HCT116 (cell line): Measurements from ENCODE around the gene NAB1. TPM values are rescaled to one million over a fixed set of nuclear protein-coding genes. Genes with fewer than 3 reads are reported as not detected.

Experiments used
- ATAC-seq: fragments of 200-7000 bp; cut with Tn5 transposase; 2 replicates; pipeline ENCODE4 v1.9.1; 2020; ENCODE audit warnings: mild to moderate bottlenecking, moderate library complexity
- BruUV-seq: library from RNA; stranded (reverse); fragments of 400-500 nt; replicated peaks from 2 replicates; lab custom pipeline; 2021; lab: Mats Ljungman, UMichigan
- CTCF ChIA-PET: fragments of 300-600 bp; sonication (Branson Sonifier 250); formaldehyde crosslinking; loops from one replicate; lab custom pipeline; 2021; ENCODE audit warnings: antibody characterized with exemption; lab: Charles Lee
- POLR2A ChIA-PET: fragments of 300-600, 350-600 bp; sonication (Branson Sonifier 250); formaldehyde crosslinking; loops from one replicate; lab custom pipeline; 2021; ENCODE audit warnings: antibody characterized with exemption; lab: Charles Lee
- RAD21 ChIA-PET, 2 experiments: fragments of 300-600 bp; sonication (Branson Sonifier 250); formaldehyde crosslinking; loops; one replicate each; lab custom pipeline; 2023; ENCODE audit warnings: low total read pairs in 2 of 2; ENCODE audit not compliant: uncharacterized antibody in 2 of 2, unreplicated experiment in 2 of 2, low non-redundant PET in 1 of 2; lab: Charles Lee
- DNase-seq: peaks from one replicate; pipeline ENCODE4 v3.0.0-alpha.2; 2010; ENCODE audit warnings: low read depth, low spot score
- H2AFZ ChIP-seq: fragments of 200-600 bp; shearing (Covaris generic), sonication (generic); 2 replicates; pipeline ENCODE4 v1.6.1; 2017; ENCODE audit warnings: low read depth, mixed run types, mixed read lengths, antibody characterized with exemption, low read length; ENCODE audit not compliant: poor library complexity, severe bottlenecking
- H3K27ac ChIP-seq: 2 replicates; pipeline ENCODE4 v1.5.1; 2012; ENCODE audit warnings: low read depth, low read length
- H3K27me3 ChIP-seq: fragments of 200-600 bp; sonication (generic); 2 replicates; pipeline ENCODE4 v1.6.1; 2016; ENCODE audit warnings: mixed run types, low read length, mixed read lengths; ENCODE audit not compliant: insufficient read depth
- H3K36me3 ChIP-seq, 2 experiments: fragments of 200-500 bp in 1 of 2; fragments of 200-600 bp in 1 of 2; sonication (Bioruptor generic) in 1 of 2; sonication (generic) in 1 of 2; 2 replicates each; pipeline versions ENCODE4 v1.5.1 to v1.6.1; 2014 to 2016; ENCODE audit warnings: low read length in 2 of 2, inconsistent platforms in 1 of 2, mixed read lengths in 1 of 2, mixed run types in 1 of 2; ENCODE audit not compliant: insufficient read depth in 2 of 2, control insufficient read depth in 1 of 2
- H3K4me1 ChIP-seq, 2 experiments: fragments of 200-600 bp in 1 of 2; sonication (generic) in 1 of 2; 2 replicates each; pipeline versions ENCODE4 v1.5.1 to v1.6.1; 2012 to 2017; ENCODE audit warnings: low read length in 2 of 2, inconsistent platforms in 1 of 2, mild to moderate bottlenecking in 1 of 2, mixed read lengths in 1 of 2, mixed run types in 1 of 2, moderate library complexity in 1 of 2; ENCODE audit not compliant: insufficient read depth in 2 of 2, control insufficient read depth in 1 of 2
- H3K4me2 ChIP-seq: fragments of 200-600 bp; sonication (generic); 2 replicates; pipeline ENCODE4 v1.6.1; 2017; ENCODE audit warnings: mixed run types, low read length, mixed read lengths
- H3K4me3 ChIP-seq, 2 experiments: fragments of 200-600 bp in 1 of 2; sonication (generic) in 1 of 2; replicated peaks in 1 of 2; 2 replicates each; pipeline ENCODE4 v1.5.1; 2011 to 2016; ENCODE audit warnings: low read length in 2 of 2, control low read depth in 1 of 2, low read depth in 1 of 2, mild to moderate bottlenecking in 1 of 2, mixed read lengths in 1 of 2, mixed run types in 1 of 2
- H3K79me2 ChIP-seq: fragments of 200-600 bp; sonication (generic); 2 replicates; pipeline ENCODE4 v1.6.1; 2017; ENCODE audit warnings: mild to moderate bottlenecking, mixed run types, low read length, moderate library complexity, mixed read lengths; ENCODE audit not compliant: insufficient read depth
- H3K9ac ChIP-seq: fragments of 200-600 bp; sonication (generic); 2 replicates; pipeline ENCODE4 v1.6.1; 2016; ENCODE audit warnings: low read length, mixed read lengths
- H3K9me2 ChIP-seq: fragments of 200-600 bp; sonication (generic), shearing (Covaris generic); 2 replicates; pipeline ENCODE4 v1.6.1; 2017; ENCODE audit warnings: mixed run types, mild to moderate bottlenecking, moderate library complexity; ENCODE audit not compliant: insufficient read depth
- H3K9me3 ChIP-seq, 2 experiments: fragments of 200-500 bp in 1 of 2; fragments of 200-600 bp in 1 of 2; sonication (Bioruptor generic) in 1 of 2; sonication (generic) in 1 of 2; 2 replicates each; pipeline ENCODE4 v1.6.1; 2014 to 2017; ENCODE audit warnings: low read length in 2 of 2, mixed read lengths in 2 of 2, inconsistent platforms in 1 of 2, low read depth in 1 of 2, mild to moderate bottlenecking in 1 of 2, mixed run types in 1 of 2, moderate library complexity in 1 of 2; ENCODE audit not compliant: control insufficient read depth in 1 of 2, insufficient read depth in 1 of 2
- H4K20me1 ChIP-seq: fragments of 200-600 bp; sonication (generic), shearing (Covaris generic); 2 replicates; pipeline ENCODE4 v1.6.1; 2017; ENCODE audit warnings: mixed run types, mild to moderate bottlenecking, moderate library complexity; ENCODE audit not compliant: insufficient read depth
- CBX3 ChIP-seq: IDR thresholded peaks from 2 replicates; pipeline ENCODE4 v1.6.1; 2012; ENCODE audit warnings: low read depth
- CEBPB ChIP-seq: IDR thresholded peaks from 2 replicates; pipeline ENCODE4 v1.6.1; 2012; ENCODE audit warnings: low read depth
- EGR1 ChIP-seq: IDR thresholded peaks from 2 replicates; pipeline ENCODE4 v1.6.1; 2012; ENCODE audit warnings: low read depth
- ELF1 ChIP-seq: IDR thresholded peaks from 2 replicates; pipeline ENCODE4 v1.6.1; 2012; ENCODE audit warnings: low read depth, borderline replicate concordance
- FOSL1 ChIP-seq: IDR thresholded peaks from 2 replicates; pipeline ENCODE4 v1.6.1; 2012; ENCODE audit warnings: low read depth
- POLR2A ChIP-seq: IDR thresholded peaks from 2 replicates; pipeline ENCODE4 v1.7.0; 2011; ENCODE audit warnings: borderline replicate concordance; ENCODE audit not compliant: insufficient read depth, insufficient read length; ENCODE audit errors: extremely low read depth
- POLR2AphosphoS5 ChIP-seq: IDR thresholded peaks from 2 replicates; pipeline ENCODE4 v1.6.1; 2011; ENCODE audit warnings: mild to moderate bottlenecking, low read depth, low read length, moderate library complexity
- RAD21 ChIP-seq: IDR thresholded peaks from 2 replicates; pipeline ENCODE4 v1.6.1; 2012; ENCODE audit warnings: low read depth, mild to moderate bottlenecking
- SIN3A ChIP-seq: IDR thresholded peaks from 2 replicates; pipeline ENCODE4 v1.6.1; 2012; ENCODE audit warnings: low read depth
- SP1 ChIP-seq: IDR thresholded peaks from 2 replicates; pipeline ENCODE4 v1.6.1; 2012; ENCODE audit warnings: low read depth
- SRF ChIP-seq: IDR thresholded peaks from 2 replicates; pipeline ENCODE4 v1.6.1; 2012; ENCODE audit warnings: low read depth
- TCF7L2 ChIP-seq: IDR thresholded peaks from 2 replicates; pipeline ENCODE4 v1.7.0; 2011; ENCODE audit warnings: borderline replicate concordance, inconsistent platforms; ENCODE audit not compliant: insufficient read depth, insufficient read length; ENCODE audit errors: extremely low read depth
- YY1 ChIP-seq: IDR thresholded peaks from 2 replicates; pipeline ENCODE4 v1.6.1; 2011; ENCODE audit warnings: low read length, low read depth, moderate library complexity, mild to moderate bottlenecking; ENCODE audit not compliant: insufficient replicate concordance; ENCODE audit errors: extremely low read depth
- ZFX ChIP-seq: fragments of 450-650 bp; IDR thresholded peaks from 2 replicates; pipeline ENCODE4 v1.6.1; 2017
- ZNF274 ChIP-seq: fragments of 200-500 bp; sonication (Bioruptor generic); IDR thresholded peaks from 2 replicates; pipeline ENCODE4 v1.6.1; 2014; ENCODE audit warnings: mild to moderate bottlenecking, low read depth, low read length, inconsistent platforms
- intact Hi-C: fragments of 100-400 bp; cut with micrococcal nuclease; formaldehyde crosslinking; loops from 2 replicates; pipeline ENCODE4 v1.10.0; 2022
- total RNA-seq: library from RNA; stranded (reverse); gene quantifications from one replicate; pipeline ENCODE4 v1.2.1, GENCODE V29; 2021; ENCODE audit not compliant: unreplicated experiment
- TF ChIP-seq, protein P1 (sequence below): IDR thresholded peaks from 2 replicates; pipeline ENCODE4 v1.6.1; 2012
- TF ChIP-seq, protein P2 (sequence below): IDR thresholded peaks from 2 replicates; pipeline ENCODE4 v1.6.1; 2012
- TF ChIP-seq, protein P3 (sequence below): IDR thresholded peaks from 2 replicates; pipeline ENCODE4 v1.6.1; 2012; ENCODE audit warnings: low read depth
- TF ChIP-seq, protein P4 (sequence below), 3 experiments: fragments of 200-600 bp in 1 of 3; sonication (generic) in 1 of 3; IDR thresholded peaks in 2 of 3; conservative IDR thresholded peaks in 1 of 3; 2 replicates each; pipeline ENCODE4 v1.5.1; 2012 to 2017; ENCODE audit warnings: low read depth in 2 of 3, low read length in 2 of 3, antibody characterized with exemption in 1 of 3, borderline replicate concordance in 1 of 3, control low read depth in 1 of 3, mild to moderate bottlenecking in 1 of 3, mixed read lengths in 1 of 3, mixed run types in 1 of 3, moderate library complexity in 1 of 3; ENCODE audit not compliant: insufficient read depth in 1 of 3

The NAB1 gene
- total RNA-seq, 1 experiment from 2014 or later: 43.8 TPM

DNA sequence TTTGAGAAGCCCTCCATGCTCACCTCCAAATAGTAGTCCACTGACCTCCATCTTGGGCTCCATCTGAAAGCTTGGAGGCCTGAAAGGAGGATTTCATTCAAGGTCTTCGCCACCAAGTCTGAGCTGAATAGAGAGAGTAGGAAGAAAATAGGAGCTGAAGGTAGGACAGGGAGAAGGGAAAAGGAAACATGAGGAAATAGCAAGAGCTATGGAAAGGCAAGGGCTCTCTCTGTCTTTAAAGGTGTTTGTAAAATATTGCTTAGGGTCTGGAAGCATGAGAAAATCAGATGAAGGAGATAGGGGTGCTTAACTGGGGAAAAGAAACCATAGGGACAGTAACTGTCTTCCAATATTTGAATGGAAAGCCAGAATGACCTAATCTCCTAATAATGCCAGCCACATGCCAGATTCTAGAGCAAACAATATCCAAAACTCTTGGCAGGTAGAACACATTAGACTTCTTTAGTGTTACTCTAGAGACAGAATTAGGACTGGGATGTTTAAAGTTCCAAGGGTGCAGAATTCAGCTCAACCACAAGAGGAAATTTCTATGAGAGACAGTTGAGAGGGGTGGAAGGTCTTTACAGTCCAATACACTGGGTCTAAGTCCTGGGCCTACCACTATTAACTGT, 67.4 kb downstream of the NAB1 start:
- ChIA-PET POLR2A (no interaction called here), RAD21 (no interaction called here), CTCF (no interaction called here)
- H3K36me3 ChIP-seq: no peaks in the 10 kb centered on the region
- no peaks in the 10 kb centered on the region for H3K9me2 ChIP-seq
- no peaks in the 10 kb centered on the region for H3K27me3 ChIP-seq
- H3K27ac ChIP-seq: no peak overlapping the region
- no peaks in the 10 kb centered on the region for H4K20me1 ChIP-seq
- intact Hi-C loops: no loop called here
- H3K4me3 ChIP-seq: no peak overlapping the region
- TF ChIP-seq EGR1: no peak
- no peak for TF ChIP-seq RAD21
- TF ChIP-seq SRF: no peak
- no peak for TF ChIP-seq CBX3
- TF ChIP-seq ZNF274: no peak
- no peak for TF ChIP-seq CEBPB
- no peak for TF ChIP-seq TCF7L2
- no peak for TF ChIP-seq POLR2A
- TF ChIP-seq ELF1: no peak
- TF ChIP-seq, protein P1, sequence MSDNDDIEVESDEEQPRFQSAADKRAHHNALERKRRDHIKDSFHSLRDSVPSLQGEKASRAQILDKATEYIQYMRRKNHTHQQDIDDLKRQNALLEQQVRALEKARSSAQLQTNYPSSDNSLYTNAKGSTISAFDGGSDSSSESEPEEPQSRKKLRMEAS: no peak
- TF ChIP-seq, protein P2, sequence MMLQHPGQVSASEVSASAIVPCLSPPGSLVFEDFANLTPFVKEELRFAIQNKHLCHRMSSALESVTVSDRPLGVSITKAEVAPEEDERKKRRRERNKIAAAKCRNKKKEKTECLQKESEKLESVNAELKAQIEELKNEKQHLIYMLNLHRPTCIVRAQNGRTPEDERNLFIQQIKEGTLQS: no peak
- no peak for TF ChIP-seq SP1
- TF ChIP-seq SIN3A: no peak
- TF ChIP-seq YY1: no peak
- TF ChIP-seq, protein P3, sequence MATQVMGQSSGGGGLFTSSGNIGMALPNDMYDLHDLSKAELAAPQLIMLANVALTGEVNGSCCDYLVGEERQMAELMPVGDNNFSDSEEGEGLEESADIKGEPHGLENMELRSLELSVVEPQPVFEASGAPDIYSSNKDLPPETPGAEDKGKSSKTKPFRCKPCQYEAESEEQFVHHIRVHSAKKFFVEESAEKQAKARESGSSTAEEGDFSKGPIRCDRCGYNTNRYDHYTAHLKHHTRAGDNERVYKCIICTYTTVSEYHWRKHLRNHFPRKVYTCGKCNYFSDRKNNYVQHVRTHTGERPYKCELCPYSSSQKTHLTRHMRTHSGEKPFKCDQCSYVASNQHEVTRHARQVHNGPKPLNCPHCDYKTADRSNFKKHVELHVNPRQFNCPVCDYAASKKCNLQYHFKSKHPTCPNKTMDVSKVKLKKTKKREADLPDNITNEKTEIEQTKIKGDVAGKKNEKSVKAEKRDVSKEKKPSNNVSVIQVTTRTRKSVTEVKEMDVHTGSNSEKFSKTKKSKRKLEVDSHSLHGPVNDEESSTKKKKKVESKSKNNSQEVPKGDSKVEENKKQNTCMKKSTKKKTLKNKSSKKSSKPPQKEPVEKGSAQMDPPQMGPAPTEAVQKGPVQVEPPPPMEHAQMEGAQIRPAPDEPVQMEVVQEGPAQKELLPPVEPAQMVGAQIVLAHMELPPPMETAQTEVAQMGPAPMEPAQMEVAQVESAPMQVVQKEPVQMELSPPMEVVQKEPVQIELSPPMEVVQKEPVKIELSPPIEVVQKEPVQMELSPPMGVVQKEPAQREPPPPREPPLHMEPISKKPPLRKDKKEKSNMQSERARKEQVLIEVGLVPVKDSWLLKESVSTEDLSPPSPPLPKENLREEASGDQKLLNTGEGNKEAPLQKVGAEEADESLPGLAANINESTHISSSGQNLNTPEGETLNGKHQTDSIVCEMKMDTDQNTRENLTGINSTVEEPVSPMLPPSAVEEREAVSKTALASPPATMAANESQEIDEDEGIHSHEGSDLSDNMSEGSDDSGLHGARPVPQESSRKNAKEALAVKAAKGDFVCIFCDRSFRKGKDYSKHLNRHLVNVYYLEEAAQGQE: no peak
- no peak for TF ChIP-seq FOSL1
- TF ChIP-seq, protein P4, sequence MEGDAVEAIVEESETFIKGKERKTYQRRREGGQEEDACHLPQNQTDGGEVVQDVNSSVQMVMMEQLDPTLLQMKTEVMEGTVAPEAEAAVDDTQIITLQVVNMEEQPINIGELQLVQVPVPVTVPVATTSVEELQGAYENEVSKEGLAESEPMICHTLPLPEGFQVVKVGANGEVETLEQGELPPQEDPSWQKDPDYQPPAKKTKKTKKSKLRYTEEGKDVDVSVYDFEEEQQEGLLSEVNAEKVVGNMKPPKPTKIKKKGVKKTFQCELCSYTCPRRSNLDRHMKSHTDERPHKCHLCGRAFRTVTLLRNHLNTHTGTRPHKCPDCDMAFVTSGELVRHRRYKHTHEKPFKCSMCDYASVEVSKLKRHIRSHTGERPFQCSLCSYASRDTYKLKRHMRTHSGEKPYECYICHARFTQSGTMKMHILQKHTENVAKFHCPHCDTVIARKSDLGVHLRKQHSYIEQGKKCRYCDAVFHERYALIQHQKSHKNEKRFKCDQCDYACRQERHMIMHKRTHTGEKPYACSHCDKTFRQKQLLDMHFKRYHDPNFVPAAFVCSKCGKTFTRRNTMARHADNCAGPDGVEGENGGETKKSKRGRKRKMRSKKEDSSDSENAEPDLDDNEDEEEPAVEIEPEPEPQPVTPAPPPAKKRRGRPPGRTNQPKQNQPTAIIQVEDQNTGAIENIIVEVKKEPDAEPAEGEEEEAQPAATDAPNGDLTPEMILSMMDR (IDR thresholded peaks at IDR 0.05 in 2 of 3, conservative IDR thresholded peaks at IDR 0.05 in 1 of 3; ENCODE audit: borderline replicate concordance in 1 of 3, insufficient read depth in 1 of 3, low read depth in 2 of 3, low read length in 2 of 3): no peak
- no peak for TF ChIP-seq POLR2AphosphoS5
- TF ChIP-seq ZFX: no peak
- H2AFZ ChIP-seq: peak overlapping the region; percentile 36
- H3K9ac ChIP-seq: no peak overlapping the region
- no peaks in the 10 kb centered on the region for H3K9me3 ChIP-seq
- no peaks in the 10 kb centered on the region for H3K79me2 ChIP-seq
- H3K4me2 ChIP-seq: 0 out of 2 replicates have a peak overlapping the region, but pooled peaks have one; percentile 3
- DNase-seq (no peak), ATAC-seq (no peak)
- no TSS peak for BruUV-seq
- H3K4me1 ChIP-seq: peaks cover 12 to 54% of the 10 kb centered on the region in 2 experiments
